Measurements from ENCODE around the gene MYZAP. TPM values are rescaled to one million over a fixed set of nuclear protein-coding genes. Genes with fewer than 3 reads are reported as not detected.

MYZAP gene
- total and polyA plus RNA-seq, 9 of the 15 experiments (the other 6 are each of a cell fraction or from before 2014, with no cell fraction given), result 0.03 TPM; not detected in 8

DNA sequence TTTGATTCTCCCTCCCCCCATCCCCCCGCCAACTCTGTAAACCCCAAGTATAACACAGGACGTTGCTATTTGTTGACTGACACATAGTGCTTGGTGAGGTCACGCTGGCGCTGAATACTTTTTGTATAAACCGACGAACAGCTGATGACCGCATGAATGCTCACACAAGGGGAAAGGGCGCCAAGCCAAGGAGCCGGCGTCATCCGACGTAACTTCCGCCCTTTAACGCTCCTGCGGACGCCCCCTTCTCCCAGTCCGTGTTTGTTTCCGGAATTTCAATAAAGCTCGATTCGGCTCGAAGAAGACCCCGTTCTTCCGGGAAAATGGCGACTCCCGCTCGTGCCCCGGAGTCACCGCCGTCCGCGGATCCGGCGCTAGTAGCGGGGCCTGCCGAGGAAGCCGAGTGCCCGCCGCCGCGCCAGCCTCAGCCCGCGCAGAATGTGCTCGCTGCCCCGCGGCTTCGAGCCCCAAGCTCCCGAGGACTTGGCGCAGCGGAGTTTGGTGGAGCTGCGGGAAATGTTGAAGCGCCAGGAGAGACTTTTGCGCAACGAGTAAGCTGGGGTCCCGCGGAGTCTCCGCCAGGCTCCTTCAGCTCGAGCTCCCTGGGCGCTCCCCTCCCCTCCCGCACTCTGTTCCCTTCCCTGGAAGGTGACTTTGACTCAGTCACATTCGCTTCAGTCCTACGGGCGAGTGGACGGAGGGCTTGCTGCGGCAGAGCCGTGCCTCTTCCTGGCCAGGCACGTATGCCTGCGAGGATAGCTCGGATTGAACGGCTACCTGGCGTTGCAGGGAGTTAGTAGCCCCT lies 114.9 kb downstream of the MYZAP start, which contains the start of gene POLR2M (continued):
- TF ChIP-seq, protein P1, sequence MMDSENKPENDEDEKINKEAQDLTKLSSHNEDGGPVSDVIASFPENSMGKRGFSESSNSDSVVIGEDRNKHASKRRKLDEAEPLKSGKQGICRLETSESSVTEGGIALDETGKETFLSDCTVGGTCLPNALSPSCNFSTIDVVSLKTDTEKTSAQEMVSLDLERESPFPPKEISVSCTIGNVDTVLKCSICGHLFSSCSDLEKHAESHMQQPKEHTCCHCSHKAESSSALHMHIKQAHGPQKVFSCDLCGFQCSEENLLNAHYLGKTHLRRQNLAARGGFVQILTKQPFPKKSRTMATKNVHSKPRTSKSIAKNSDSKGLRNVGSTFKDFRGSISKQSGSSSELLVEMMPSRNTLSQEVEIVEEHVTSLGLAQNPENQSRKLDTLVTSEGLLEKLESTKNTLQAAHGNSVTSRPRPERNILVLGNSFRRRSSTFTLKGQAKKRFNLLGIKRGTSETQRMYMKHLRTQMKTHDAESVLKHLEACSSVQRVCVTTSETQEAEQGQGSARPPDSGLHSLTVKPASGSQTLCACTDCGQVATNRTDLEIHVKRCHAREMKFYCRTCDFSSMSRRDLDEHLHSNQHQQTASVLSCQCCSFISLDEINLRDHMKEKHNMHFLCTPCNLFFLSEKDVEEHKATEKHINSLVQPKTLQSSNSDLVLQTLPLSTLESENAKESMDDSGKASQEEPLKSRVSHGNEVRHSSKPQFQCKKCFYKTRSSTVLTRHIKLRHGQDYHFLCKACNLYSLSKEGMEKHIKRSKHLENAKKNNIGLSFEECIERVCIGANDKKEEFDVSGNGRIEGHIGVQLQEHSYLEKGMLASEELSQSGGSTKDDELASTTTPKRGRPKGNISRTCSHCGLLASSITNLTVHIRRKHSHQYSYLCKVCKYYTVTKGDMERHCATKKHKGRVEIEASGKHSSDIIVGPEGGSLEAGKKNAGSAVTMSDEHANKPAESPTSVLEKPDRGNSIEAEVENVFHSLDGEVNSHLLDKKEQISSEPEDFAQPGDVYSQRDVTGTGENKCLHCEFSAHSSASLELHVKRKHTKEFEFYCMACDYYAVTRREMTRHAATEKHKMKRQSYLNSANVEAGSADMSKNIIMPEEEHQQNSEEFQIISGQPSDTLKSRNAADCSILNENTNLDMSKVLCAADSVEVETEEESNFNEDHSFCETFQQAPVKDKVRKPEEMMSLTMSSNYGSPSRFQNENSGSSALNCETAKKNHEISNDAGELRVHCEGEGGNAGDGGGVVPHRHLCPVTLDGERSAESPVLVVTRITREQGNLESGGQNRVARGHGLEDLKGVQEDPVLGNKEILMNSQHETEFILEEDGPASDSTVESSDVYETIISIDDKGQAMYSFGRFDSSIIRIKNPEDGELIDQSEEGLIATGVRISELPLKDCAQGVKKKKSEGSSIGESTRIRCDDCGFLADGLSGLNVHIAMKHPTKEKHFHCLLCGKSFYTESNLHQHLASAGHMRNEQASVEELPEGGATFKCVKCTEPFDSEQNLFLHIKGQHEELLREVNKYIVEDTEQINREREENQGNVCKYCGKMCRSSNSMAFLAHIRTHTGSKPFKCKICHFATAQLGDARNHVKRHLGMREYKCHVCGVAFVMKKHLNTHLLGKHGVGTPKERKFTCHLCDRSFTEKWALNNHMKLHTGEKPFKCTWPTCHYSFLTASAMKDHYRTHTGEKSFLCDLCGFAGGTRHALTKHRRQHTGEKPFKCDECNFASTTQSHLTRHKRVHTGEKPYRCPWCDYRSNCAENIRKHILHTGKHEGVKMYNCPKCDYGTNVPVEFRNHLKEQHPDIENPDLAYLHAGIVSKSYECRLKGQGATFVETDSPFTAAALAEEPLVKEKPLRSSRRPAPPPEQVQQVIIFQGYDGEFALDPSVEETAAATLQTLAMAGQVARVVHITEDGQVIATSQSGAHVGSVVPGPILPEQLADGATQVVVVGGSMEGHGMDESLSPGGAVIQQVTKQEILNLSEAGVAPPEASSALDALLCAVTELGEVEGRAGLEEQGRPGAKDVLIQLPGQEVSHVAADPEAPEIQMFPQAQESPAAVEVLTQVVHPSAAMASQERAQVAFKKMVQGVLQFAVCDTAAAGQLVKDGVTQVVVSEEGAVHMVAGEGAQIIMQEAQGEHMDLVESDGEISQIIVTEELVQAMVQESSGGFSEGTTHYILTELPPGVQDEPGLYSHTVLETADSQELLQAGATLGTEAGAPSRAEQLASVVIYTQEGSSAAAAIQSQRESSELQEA (IDR thresholded peaks at IDR 0.05; ENCODE audit: low read depth), result no peak
- TF ChIP-seq ZNF589 (CRISPR knock-in tag; IDR thresholded peaks at IDR 0.05; ENCODE audit: low read depth), result peak; percentile 93
- TF ChIP-seq, protein P2, sequence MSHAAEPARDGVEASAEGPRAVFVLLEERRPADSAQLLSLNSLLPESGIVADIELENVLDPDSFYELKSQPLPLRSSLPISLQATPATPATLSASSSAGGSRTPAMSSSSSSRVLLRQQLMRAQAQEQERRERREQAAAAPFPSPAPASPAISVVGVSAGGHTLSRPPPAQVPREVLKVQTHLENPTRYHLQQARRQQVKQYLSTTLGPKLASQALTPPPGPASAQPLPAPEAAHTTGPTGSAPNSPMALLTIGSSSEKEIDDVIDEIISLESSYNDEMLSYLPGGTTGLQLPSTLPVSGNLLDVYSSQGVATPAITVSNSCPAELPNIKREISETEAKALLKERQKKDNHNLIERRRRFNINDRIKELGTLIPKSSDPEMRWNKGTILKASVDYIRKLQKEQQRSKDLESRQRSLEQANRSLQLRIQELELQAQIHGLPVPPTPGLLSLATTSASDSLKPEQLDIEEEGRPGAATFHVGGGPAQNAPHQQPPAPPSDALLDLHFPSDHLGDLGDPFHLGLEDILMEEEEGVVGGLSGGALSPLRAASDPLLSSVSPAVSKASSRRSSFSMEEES (CRISPR knock-in tag; IDR thresholded peaks at IDR 0.05), result no peak
- no peak for TF ChIP-seq ZNF778 (CRISPR knock-in tag; IDR thresholded peaks at IDR 0.05)
- TF ChIP-seq LARP7 (IDR thresholded peaks at IDR 0.05), result no peak
- TF ChIP-seq, protein P3, sequence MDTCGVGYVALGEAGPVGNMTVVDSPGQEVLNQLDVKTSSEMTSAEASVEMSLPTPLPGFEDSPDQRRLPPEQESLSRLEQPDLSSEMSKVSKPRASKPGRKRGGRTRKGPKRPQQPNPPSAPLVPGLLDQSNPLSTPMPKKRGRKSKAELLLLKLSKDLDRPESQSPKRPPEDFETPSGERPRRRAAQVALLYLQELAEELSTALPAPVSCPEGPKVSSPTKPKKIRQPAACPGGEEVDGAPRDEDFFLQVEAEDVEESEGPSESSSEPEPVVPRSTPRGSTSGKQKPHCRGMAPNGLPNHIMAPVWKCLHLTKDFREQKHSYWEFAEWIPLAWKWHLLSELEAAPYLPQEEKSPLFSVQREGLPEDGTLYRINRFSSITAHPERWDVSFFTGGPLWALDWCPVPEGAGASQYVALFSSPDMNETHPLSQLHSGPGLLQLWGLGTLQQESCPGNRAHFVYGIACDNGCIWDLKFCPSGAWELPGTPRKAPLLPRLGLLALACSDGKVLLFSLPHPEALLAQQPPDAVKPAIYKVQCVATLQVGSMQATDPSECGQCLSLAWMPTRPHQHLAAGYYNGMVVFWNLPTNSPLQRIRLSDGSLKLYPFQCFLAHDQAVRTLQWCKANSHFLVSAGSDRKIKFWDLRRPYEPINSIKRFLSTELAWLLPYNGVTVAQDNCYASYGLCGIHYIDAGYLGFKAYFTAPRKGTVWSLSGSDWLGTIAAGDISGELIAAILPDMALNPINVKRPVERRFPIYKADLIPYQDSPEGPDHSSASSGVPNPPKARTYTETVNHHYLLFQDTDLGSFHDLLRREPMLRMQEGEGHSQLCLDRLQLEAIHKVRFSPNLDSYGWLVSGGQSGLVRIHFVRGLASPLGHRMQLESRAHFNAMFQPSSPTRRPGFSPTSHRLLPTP (IDR thresholded peaks at IDR 0.05; ENCODE audit: borderline replicate concordance, extremely low read depth, insufficient read length), result no peak
- TF ChIP-seq CHD4 (IDR thresholded peaks at IDR 0.05; ENCODE audit: insufficient read depth, insufficient replicate concordance, low read depth, low read length, poor library complexity, severe bottlenecking), result peak; percentile 32
- peak in 1 of 2 experiments; percentile 88; a peak in 2 of 4 replicates for TF ChIP-seq KDM4B (IDR thresholded peaks at IDR 0.05; ENCODE audit: borderline replicate concordance in 2 of 2, low read depth in 1 of 2)
- no peak for TF ChIP-seq HMG20A (CRISPR knock-in tag; conservative IDR thresholded peaks at IDR 0.05)
- no peak for TF ChIP-seq ZNF41 (CRISPR knock-in tag; conservative IDR thresholded peaks at IDR 0.05)
- TF ChIP-seq IRF2 (CRISPR knock-in tag; IDR thresholded peaks at IDR 0.05), result no peak
- 0 out of 2 replicates have a peak, but pooled peaks have one; percentile 41 for TF ChIP-seq MEF2D (tag; conservative IDR thresholded peaks at IDR 0.05; ENCODE audit: low read depth)
- no peak for TF ChIP-seq ZFP1 (CRISPR knock-in tag; IDR thresholded peaks at IDR 0.05)
